Measurements from ENCODE around the gene ARHGAP44.
A peak's percentile ranks its signal among the peaks of the same experiment; 100 is the strongest.

ARHGAP44 gene

DNA sequence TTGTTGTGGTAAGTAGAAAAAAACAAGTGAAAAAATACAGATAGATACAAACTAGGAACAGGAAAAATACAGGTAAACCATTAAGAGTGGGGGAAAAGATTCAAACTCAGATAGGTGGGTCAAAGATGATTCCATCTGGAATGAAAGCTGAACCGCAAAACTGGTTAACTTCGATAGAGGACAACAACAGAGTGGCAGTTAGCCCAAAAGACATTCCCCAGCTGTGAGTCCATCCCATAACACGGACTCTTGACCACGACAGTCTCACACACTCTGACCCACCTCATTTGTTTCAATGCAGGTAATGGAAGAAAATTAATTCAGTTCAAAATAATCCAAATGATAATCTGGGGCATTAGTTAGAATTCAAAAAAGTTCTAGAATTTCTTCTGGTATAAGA, 215.0 kb downstream of the ARHGAP44 start:
- no peak for TF ChIP-seq CTCF (IDR thresholded peaks at IDR 0.05; ENCODE audit: low read depth, low read length)
- H3K4me3 ChIP-seq (replicated peaks in 1 of 2; ENCODE audit: low read depth in 2 of 2, low read length in 2 of 2): no peak overlapping the region
- DNase-seq (ENCODE audit: low read depth in 2 of 2): no peak

GRCh38 chr17:13005530-13005929, 216.2 kb downstream of the ARHGAP44 start:
- DNase-seq (ENCODE audit: low read depth in 2 of 2): no peak
- no peak overlapping the region for H3K4me3 ChIP-seq (replicated peaks in 1 of 2; ENCODE audit: low read depth in 2 of 2, low read length in 2 of 2)
- no peak for TF ChIP-seq CTCF (IDR thresholded peaks at IDR 0.05; ENCODE audit: low read depth, low read length)

DNA sequence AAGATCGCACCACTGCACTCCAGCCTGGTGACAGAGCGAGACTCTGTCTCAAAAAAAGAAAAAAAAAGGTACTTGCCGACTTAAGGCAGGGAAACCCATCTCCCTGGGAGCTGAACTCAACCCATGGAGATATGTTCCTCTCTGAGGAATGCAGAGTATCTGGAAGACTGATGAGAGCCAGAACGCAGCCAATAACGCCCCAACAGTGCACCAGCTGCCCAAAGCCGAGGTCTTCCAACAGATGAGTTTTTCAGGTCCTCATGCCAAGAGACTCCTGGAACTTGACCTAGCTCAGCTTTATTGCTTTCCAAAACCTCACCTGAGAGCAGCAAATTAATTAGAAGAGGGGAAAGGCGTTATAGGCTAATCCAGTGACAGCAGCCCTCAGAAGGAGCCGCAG, 219.2 kb downstream of the ARHGAP44 start:
- H3K4me3 ChIP-seq (replicated peaks in 1 of 2; ENCODE audit: low read depth in 2 of 2, low read length in 2 of 2): no peak overlapping the region
- no peak for DNase-seq (ENCODE audit: low read depth in 2 of 2)
- TF ChIP-seq CTCF (IDR thresholded peaks at IDR 0.05; ENCODE audit: low read depth, low read length): no peak

- no peak for TF ChIP-seq CTCF (IDR thresholded peaks at IDR 0.05; ENCODE audit: low read depth, low read length)
- H3K4me3 ChIP-seq (replicated peaks in 1 of 2; ENCODE audit: low read depth in 2 of 2, low read length in 2 of 2): no peak overlapping the region
- no peak for DNase-seq (ENCODE audit: low read depth in 2 of 2)
Measured at GRCh38 chr17:13010959-13011358, 221.7 kb downstream of the ARHGAP44 start.

DNA sequence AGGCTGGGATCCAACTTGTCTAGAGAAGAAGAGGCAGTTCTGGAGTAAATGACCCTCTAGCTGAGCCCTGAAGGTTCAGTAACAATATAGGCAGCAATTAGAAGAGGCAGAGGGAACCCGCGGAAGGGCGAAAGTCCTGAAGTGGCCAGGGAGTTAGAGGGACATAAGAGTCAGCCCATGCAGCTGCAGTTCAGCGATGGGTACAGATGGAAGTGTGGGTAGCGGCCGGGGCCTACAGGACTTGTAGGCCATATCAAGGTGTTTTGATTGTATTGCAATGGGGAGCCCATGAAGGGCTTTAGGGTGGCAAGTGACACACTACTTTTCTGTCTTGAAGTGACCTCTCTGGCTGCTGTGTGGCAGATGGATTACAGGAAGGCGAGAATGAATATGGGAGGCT, 225.5 kb downstream of the ARHGAP44 start:
- no peak for TF ChIP-seq CTCF (IDR thresholded peaks at IDR 0.05; ENCODE audit: low read depth, low read length)
- H3K4me3 ChIP-seq (replicated peaks in 1 of 2; ENCODE audit: low read depth in 2 of 2, low read length in 2 of 2): no peak overlapping the region
- no peak for DNase-seq (ENCODE audit: low read depth in 2 of 2)

DNA sequence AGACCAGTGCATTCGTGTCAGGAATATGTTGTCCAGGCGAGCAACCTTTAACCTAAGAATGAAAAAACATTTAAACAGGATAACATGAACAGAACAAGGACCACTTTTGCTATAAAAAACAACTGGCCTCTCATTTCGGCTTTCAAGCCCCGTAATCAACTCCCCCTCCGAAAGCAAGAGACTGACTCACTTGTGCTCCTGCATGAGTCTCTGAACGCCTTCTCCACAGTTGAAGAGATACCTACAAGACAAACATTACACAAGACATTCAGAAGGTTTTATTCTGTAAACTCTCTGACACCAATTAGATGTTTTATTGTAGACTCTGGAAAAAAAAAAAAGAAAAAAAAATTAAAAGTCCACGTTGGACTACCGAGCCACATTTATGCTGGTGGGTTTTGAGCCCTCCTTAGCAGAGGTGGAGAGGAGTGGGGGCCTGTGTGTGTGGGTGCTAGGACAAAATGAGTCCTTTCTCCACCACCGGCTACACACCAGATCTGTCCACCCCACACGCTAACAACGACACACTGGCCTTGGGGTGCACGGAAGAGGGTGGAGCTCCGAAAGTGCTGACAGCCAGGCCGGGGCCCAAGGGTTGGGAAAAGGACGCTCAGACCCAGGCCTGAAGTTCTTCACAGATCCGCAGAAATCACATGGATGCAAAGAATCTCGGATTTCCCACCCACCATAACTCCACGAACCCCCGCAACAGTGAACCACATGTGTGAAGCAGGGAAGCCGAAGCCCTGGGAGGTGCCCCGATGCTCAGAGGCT, 227.8 kb downstream of the ARHGAP44 start:
- DNase-seq (ENCODE audit: low read depth in 2 of 2): peak in 1 of 2 donors; percentile 40
- H3K4me3 ChIP-seq (replicated peaks in 1 of 2; ENCODE audit: low read depth in 2 of 2, low read length in 2 of 2): peak overlapping the region; percentile 87 to 88
- TF ChIP-seq CTCF (IDR thresholded peaks at IDR 0.05; ENCODE audit: low read depth, low read length): no peak

Measured in cardiac fibroblast (primary cell).